Mesendoderm (in vitro differentiated cells): ENCODE results near the gene MRPL28.

Experiments used
- DNase-seq: peaks from one replicate; pipeline ENCODE4 v3.0.0; 2013
- H2AK5ac ChIP-seq: 2 replicates; pipeline ENCODE4 v1.6.1; 2013; ENCODE audit warnings: low read length, inconsistent platforms
- H2BK120ac ChIP-seq: 2 replicates; pipeline ENCODE4 v1.6.1; 2013; ENCODE audit warnings: low read depth, mild to moderate bottlenecking, low read length, moderate library complexity, mixed read lengths
- H2BK15ac ChIP-seq: replicated peaks from 2 replicates; pipeline ENCODE4 v1.6.1; 2013; ENCODE audit warnings: low read depth, mild to moderate bottlenecking, moderate library complexity
- H2BK5ac ChIP-seq: 2 replicates; pipeline ENCODE4 v1.6.1; 2013; ENCODE audit warnings: low read length, inconsistent platforms
- H3K18ac ChIP-seq: 2 replicates; pipeline ENCODE4 v1.6.1; 2013; ENCODE audit warnings: mild to moderate bottlenecking, low read length, mixed read lengths
- H3K23ac ChIP-seq: one replicate; pipeline ENCODE4 v1.6.1; 2013; ENCODE audit warnings: low read length
- H3K27ac ChIP-seq: 2 replicates; pipeline ENCODE4 v1.5.1; 2013; ENCODE audit warnings: low read depth, mild to moderate bottlenecking, inconsistent platforms, low read length, moderate library complexity
- H3K27me3 ChIP-seq: 2 replicates; pipeline ENCODE4 v1.6.1; 2013; ENCODE audit warnings: low read length, control low read depth, mild to moderate bottlenecking, inconsistent platforms; ENCODE audit not compliant: insufficient read depth, poor library complexity
- H3K36me3 ChIP-seq: 2 replicates; pipeline ENCODE4 v1.6.1; 2013; ENCODE audit warnings: low read length, inconsistent platforms; ENCODE audit not compliant: control insufficient read depth, insufficient read depth
- H3K4ac ChIP-seq: one replicate; pipeline ENCODE4 v1.6.1; 2013; ENCODE audit warnings: low read depth, mild to moderate bottlenecking, low read length, moderate library complexity
- H3K4me1 ChIP-seq: 2 replicates; pipeline ENCODE4 v1.6.1; 2013; ENCODE audit warnings: low read depth, low read length, inconsistent platforms; ENCODE audit not compliant: control insufficient read depth
- H3K4me2 ChIP-seq: 2 replicates; pipeline ENCODE4 v1.6.1; 2013; ENCODE audit warnings: low read length
- H3K4me3 ChIP-seq: 2 replicates; pipeline ENCODE4 v1.5.1; 2013; ENCODE audit warnings: mild to moderate bottlenecking, low read length
- H3K56ac ChIP-seq: one replicate; pipeline ENCODE4 v1.6.1; 2013; ENCODE audit warnings: low read length
- H3K79me1 ChIP-seq: 2 replicates; pipeline ENCODE4 v1.6.1; 2013; ENCODE audit warnings: low read length, inconsistent platforms
- H3K79me2 ChIP-seq: 2 replicates; pipeline ENCODE4 v1.6.1; 2013; ENCODE audit warnings: mild to moderate bottlenecking, low read length; ENCODE audit not compliant: control insufficient read depth, insufficient read depth
- H3K9ac ChIP-seq: 2 replicates; pipeline ENCODE4 v1.6.1; 2013; ENCODE audit warnings: low read length, inconsistent platforms
- H4K5ac ChIP-seq: one replicate; pipeline ENCODE4 v1.6.1; 2013; ENCODE audit warnings: low read length
- H4K8ac ChIP-seq: one replicate; pipeline ENCODE4 v1.6.1; 2013; ENCODE audit warnings: low read depth, mild to moderate bottlenecking, control low read depth, low read length, moderate library complexity
- WGBS: extraction: QIAGEN DNeasy Blood & Tissue Kit; methylation state at CpG from one replicate; pipeline ENCODE4 v1.1.7; 2013; ENCODE audit warnings: low lambda C conversion rate, missing lambda C conversion rate; ENCODE audit not compliant: insufficient coverage; ENCODE audit errors: extremely low coverage; 5-methylcytosine and 5-hydroxymethylcytosine counted together

The MRPL28 gene

DNA sequence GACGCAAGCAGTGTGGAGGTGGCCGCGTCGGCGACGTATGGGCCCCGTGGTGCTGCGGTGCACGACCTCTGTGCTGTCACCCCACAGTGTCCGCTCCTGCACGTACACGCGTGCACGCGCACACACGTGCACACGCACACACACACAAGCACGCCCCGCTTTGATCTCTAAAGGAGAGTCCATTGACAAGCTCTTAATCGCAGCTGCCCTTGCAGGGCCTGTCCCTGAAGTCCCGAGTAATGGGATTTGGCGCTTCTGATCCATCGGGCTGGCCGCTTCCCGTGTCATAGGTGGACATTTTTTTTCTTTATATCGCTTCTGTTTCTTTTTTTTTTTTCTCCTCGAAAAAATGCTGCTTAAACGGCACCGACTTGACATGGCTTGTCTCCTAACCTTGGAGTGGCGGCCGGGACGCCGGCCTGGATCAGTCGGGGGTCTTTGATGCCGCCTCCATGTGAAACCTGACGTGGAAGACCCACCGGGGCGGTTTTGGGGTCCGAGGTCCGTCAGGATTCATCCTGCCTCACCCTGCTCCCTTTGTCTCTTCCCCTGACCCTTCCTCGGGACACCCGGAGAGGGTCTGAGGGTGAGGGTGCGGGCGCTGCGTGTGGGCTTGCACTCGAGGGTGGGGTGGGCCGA, 9.5 kb downstream of the MRPL28 start:
- H3K27me3 ChIP-seq = no peaks in the 10 kb centered on the region
- H3K79me1 ChIP-seq = no peaks in the 10 kb centered on the region
- no peak overlapping the region for H3K56ac ChIP-seq
- H2BK15ac ChIP-seq = no peak overlapping the region
- H2BK120ac ChIP-seq = no peak overlapping the region
- H3K4me3 ChIP-seq = no peak overlapping the region
- no peaks in the 10 kb centered on the region for H3K36me3 ChIP-seq
- H3K79me2 ChIP-seq = no peaks in the 10 kb centered on the region
- no peak overlapping the region for H3K23ac ChIP-seq
- no peak overlapping the region for H3K4ac ChIP-seq
- H3K27ac ChIP-seq = no peak overlapping the region
- H3K4me2 ChIP-seq = no peak overlapping the region
- no peak for DNase-seq
- H2BK5ac ChIP-seq = no peak overlapping the region
- no peak overlapping the region for H3K18ac ChIP-seq
- no peaks in the 10 kb centered on the region for H3K4me1 ChIP-seq
- no peak overlapping the region for H3K9ac ChIP-seq
- H4K5ac ChIP-seq = no peak overlapping the region
- no peak overlapping the region for H2AK5ac ChIP-seq
- H4K8ac ChIP-seq = no peak overlapping the region
- WGBS = no CpG with 5 or more reads among the region's 47 CpGs

DNA sequence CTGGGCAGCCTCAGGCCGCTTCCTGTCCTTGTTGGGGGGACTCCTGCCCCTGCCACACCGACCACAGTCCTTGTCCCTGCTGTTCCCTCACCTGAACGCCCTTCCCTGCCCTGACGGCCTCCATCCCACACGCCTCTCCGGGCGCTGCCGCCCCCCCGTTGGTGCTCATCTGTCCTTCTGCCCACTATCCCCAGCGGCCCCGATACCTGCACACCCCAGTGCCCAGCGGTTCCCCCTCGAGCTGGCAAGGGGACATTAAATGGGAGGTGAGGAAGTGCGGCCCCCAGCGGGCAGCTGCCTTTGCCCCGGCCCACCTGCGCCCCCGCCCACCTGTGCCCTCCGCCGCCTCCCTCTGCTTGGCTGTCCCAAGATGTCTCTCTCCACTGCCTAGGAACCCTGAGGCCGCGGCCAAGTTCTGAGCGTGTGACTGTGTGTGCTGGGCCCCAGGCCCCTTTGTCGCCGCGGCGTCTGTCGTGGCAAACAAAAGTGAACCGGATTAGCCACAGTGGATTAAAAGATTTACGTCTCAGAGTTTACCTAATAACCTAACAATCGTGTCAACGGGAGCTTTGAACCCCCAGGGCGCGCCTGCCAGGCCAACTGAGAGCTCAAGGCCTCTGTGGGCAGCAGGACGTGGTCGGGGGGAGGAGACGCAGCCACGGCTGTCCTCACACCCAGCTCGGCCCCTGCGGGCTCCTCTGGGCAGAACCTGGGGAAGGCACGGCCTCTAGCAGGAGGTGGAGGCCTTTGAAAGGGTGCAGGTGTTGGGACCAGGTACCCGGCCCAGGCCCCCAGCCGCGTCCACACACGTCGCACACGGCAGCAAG, 10.3 kb downstream of the MRPL28 start:
- no peak overlapping the region for H3K4me3 ChIP-seq
- H3K79me2 ChIP-seq = no peaks in the 10 kb centered on the region
- H3K56ac ChIP-seq = no peak overlapping the region
- H3K9ac ChIP-seq = no peak overlapping the region
- WGBS = no CpG with 5 or more reads among the region's 47 CpGs
- H3K36me3 ChIP-seq = no peaks in the 10 kb centered on the region
- H2BK5ac ChIP-seq = no peak overlapping the region
- H3K79me1 ChIP-seq = no peaks in the 10 kb centered on the region
- no peak overlapping the region for H3K18ac ChIP-seq
- no peak for DNase-seq
- no peak overlapping the region for H3K27ac ChIP-seq
- no peak overlapping the region for H3K23ac ChIP-seq
- H2BK15ac ChIP-seq = no peak overlapping the region
- no peak overlapping the region for H3K4me2 ChIP-seq
- H3K27me3 ChIP-seq = no peaks in the 10 kb centered on the region
- H2AK5ac ChIP-seq = no peak overlapping the region
- H3K4ac ChIP-seq = no peak overlapping the region
- H4K5ac ChIP-seq = no peak overlapping the region
- no peak overlapping the region for H2BK120ac ChIP-seq
- no peaks in the 10 kb centered on the region for H3K4me1 ChIP-seq
- no peak overlapping the region for H4K8ac ChIP-seq

DNA sequence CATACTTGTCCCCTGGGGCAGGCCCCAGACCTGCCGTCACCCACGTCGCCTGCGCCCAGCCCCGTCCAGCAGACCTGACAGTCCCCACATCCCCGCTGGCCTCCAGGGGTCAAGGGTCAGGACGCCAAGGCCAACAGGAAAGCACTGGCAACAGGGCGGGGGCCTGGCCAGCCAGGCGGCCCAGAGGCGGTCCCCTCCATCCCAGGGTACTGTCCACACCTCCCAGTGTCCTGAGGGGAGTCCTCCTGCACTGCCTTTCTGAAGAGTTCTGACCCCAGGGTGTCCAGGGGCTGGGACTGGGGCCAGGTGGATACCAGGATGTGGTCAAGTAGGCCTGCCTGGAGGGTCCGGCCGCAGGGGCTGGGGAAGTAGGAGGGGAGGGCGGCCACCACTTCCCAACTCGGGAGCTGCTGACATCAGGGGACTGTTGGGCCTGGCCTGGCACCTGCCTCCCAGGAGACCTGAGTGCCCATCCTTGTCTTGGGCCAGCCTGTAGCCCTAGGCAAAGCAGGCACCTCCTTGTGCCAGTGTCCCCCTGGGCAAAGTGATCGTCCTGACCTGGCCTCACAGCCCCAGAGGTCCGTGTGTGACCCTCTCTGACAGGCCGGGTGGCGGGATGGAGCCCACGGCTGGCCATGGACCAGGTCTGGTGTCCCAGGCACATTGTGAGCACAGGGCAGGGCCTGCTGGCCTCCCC, 11.1 kb downstream of the MRPL28 start:
- H2BK120ac ChIP-seq = no peak overlapping the region
- H3K4me2 ChIP-seq = no peak overlapping the region
- no peak overlapping the region for H3K9ac ChIP-seq
- H3K4me1 ChIP-seq = no peaks in the 10 kb centered on the region
- H3K27ac ChIP-seq = no peak overlapping the region
- H3K4me3 ChIP-seq = no peak overlapping the region
- no peak overlapping the region for H4K5ac ChIP-seq
- H3K18ac ChIP-seq = no peak overlapping the region
- no peak overlapping the region for H3K56ac ChIP-seq
- no peaks in the 10 kb centered on the region for H3K27me3 ChIP-seq
- DNase-seq = no peak
- H2BK5ac ChIP-seq = no peak overlapping the region
- no peak overlapping the region for H2AK5ac ChIP-seq
- H2BK15ac ChIP-seq = no peak overlapping the region
- WGBS = no CpG with 5 or more reads among the region's 19 CpGs
- no peak overlapping the region for H3K4ac ChIP-seq
- no peak overlapping the region for H4K8ac ChIP-seq
- no peaks in the 10 kb centered on the region for H3K79me2 ChIP-seq
- no peaks in the 10 kb centered on the region for H3K79me1 ChIP-seq
- H3K36me3 ChIP-seq = no peaks in the 10 kb centered on the region
- H3K23ac ChIP-seq = no peak overlapping the region

DNA sequence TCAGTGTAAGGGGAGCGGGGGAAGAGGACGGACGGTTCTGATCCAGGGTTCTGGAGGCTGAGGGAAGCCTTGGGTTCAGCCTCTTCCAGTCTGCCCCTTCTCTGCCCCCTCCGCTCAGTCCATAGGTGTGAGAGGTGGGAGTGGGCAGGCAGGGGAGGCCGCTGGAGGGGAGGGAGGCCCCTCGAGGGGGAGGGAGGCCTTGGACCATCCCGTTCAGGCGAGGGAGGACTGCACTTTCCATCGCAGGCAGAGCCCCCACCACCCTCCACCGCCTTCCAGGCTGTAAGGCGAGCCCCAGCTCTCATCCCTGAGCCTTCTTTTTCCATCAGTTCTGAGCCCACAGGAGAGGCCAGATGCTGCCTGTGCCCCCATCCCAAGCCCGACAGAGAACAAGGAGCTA, 13.6 kb downstream of the MRPL28 start:
- H2BK120ac ChIP-seq = no peak overlapping the region
- H3K27me3 ChIP-seq = no peaks in the 10 kb centered on the region
- H3K4ac ChIP-seq = no peak overlapping the region
- no peak overlapping the region for H2BK15ac ChIP-seq
- H3K36me3 ChIP-seq = no peaks in the 10 kb centered on the region
- no peak overlapping the region for H2AK5ac ChIP-seq
- no peak overlapping the region for H4K5ac ChIP-seq
- no peak overlapping the region for H3K23ac ChIP-seq
- H3K4me2 ChIP-seq = no peak overlapping the region
- H3K27ac ChIP-seq = no peak overlapping the region
- H3K79me2 ChIP-seq = peaks cover 1% of the 10 kb centered on the region
- H2BK5ac ChIP-seq = no peak overlapping the region
- no peak overlapping the region for H3K9ac ChIP-seq
- DNase-seq = no peak
- no peak overlapping the region for H3K18ac ChIP-seq
- H3K79me1 ChIP-seq = no peaks in the 10 kb centered on the region
- no peak overlapping the region for H3K4me3 ChIP-seq
- no peaks in the 10 kb centered on the region for H3K4me1 ChIP-seq
- H4K8ac ChIP-seq = no peak overlapping the region
- WGBS = no CpG with 5 or more reads among the region's 12 CpGs
- H3K56ac ChIP-seq = no peak overlapping the region

DNA sequence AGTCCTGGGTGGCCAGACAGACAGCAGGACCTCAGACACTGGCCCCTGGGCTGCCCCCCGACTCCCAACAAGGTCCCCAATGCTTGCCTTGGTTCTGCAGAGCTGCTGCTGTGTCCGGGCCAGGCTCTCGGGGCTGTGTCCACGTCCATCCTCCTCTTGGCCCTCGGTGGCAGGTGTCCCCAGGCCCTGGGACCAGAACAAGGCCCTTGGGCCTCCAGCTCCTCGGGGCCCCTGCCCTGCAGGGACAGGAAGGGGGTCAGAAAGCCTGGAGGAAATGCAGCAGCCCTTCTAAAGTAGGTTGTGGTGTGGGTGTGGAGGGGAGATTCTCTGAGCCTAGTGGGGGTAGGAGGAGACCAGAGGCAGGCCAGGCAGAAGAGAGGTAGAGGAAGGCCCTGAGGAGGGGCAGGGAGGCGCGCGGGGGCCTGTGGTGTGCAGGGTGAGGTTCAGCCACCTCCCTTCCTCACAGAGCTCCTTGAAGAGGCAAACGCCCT, 15.3 kb downstream of the MRPL28 start:
- Histone ChIP-seq H3K23ac (no peak overlapping the region), H3K79me2 (peaks cover 14% of the 10 kb centered on the region), H3K9ac (no peak overlapping the region), H3K4ac (no peak overlapping the region), H3K4me1 (no peaks in the 10 kb centered on the region), H4K5ac (no peak overlapping the region), H2BK120ac (no peak overlapping the region), H2BK5ac (no peak overlapping the region), H3K18ac (no peak overlapping the region), H3K56ac (no peak overlapping the region), H4K8ac (no peak overlapping the region), H3K4me3 (no peak overlapping the region), H3K36me3 (peaks cover 3% of the 10 kb centered on the region), H2AK5ac (no peak overlapping the region), H3K27me3 (no peaks in the 10 kb centered on the region), H2BK15ac (no peak overlapping the region), H3K27ac (no peak overlapping the region), H3K79me1 (peaks cover 5% of the 10 kb centered on the region), H3K4me2 (no peak overlapping the region)
- no CpG with 5 or more reads among the region's 10 CpGs for WGBS
- DNase-seq = no peak
